K562 (cell line): Measurements from ENCODE around the gene HGS. TPM values are rescaled to one million over a fixed set of nuclear protein-coding genes. Genes with fewer than 3 reads are reported as not detected.

Experiments used
- BRD9 ChIP-seq: fragments of 450-650 bp; IDR thresholded peaks from 2 replicates; pipeline ENCODE4 v1.6.1; 2018; ENCODE audit warnings: low read depth; ENCODE audit not compliant: partially characterized antibody
- CSDE1 ChIP-seq, 2 experiments: fragments of 450-650 bp; IDR thresholded peaks; 2 replicates each; pipeline ENCODE4 v1.6.1; 2016; ENCODE audit warnings: mild to moderate bottlenecking in 1 of 2
- HNRNPK ChIP-seq: fragments of 200-400 bp; formaldehyde crosslinking; IDR thresholded peaks from one replicate; pipeline ENCODE4 v1.6.1; 2018; ENCODE audit warnings: mild to moderate bottlenecking, low read depth, low read length; ENCODE audit not compliant: poor library complexity, severe bottlenecking
- MAFK ChIP-seq: IDR thresholded peaks from 2 replicates; pipeline ENCODE4 v1.6.1; 2011; ENCODE audit warnings: low read length, improper control_type of control experiment
- MECOM ChIP-seq: fragments of 250-450 bp; sonication (Bioruptor Pico); IDR thresholded peaks from 2 replicates; pipeline ENCODE4 v1.8.0; 2022; ENCODE audit warnings: inconsistent platforms
- MEF2D ChIP-seq: conservative IDR thresholded peaks from 2 replicates; pipeline ENCODE4 v1.6.1; 2016; ENCODE audit warnings: low read depth, missing genetic modification characterization, missing compliant biosample characterization
- NR2F6 ChIP-seq: fragments of 450-650 bp; formaldehyde crosslinking; IDR thresholded peaks from 2 replicates; pipeline ENCODE4 v1.4.0; 2020; ENCODE audit warnings: mild to moderate bottlenecking
- POLR3A ChIP-seq: IDR thresholded peaks from 2 replicates; pipeline ENCODE4 v1.6.1; 2011; ENCODE audit warnings: borderline replicate concordance, mild to moderate bottlenecking, moderate library complexity; ENCODE audit not compliant: insufficient read length, insufficient read depth; ENCODE audit errors: extremely low read depth
- PRMT5 ChIP-seq: sonication (generic); formaldehyde crosslinking; IDR thresholded peaks from 2 replicates; pipeline ENCODE4 v1.5.0; 2020; ENCODE audit warnings: missing genetic modification reagents
- TOE1 ChIP-seq, 2 experiments: fragments of 450-650 bp in 1 of 2; sonication (generic) in 1 of 2; formaldehyde crosslinking in 1 of 2; IDR thresholded peaks; 2 replicates each; pipeline versions ENCODE4 v1.7.1 to v1.8.0; 2016 to 2022; ENCODE audit warnings: borderline replicate concordance in 2 of 2, mild to moderate bottlenecking in 2 of 2, antibody characterized with exemption in 1 of 2, inconsistent platforms in 1 of 2, low read depth in 1 of 2, missing genetic modification reagents in 1 of 2, moderate library complexity in 1 of 2
- ZNF197 ChIP-seq: fragments of 200-800 bp; sonication (Bioruptor generic); IDR thresholded peaks from 2 replicates; pipeline ENCODE4 v1.6.1; 2016; ENCODE audit warnings: low read depth, missing genetic modification characterization, missing compliant biosample characterization
- ZNF311 ChIP-seq: fragments of 250-450 bp; sonication (Bioruptor Pico); IDR thresholded peaks from 2 replicates; pipeline ENCODE4 v1.4.0; 2020; ENCODE audit warnings: mild to moderate bottlenecking, moderate library complexity
- ZNF584 ChIP-seq: fragments of 200-800 bp; sonication (Bioruptor generic); IDR thresholded peaks from 2 replicates; pipeline ENCODE4 v1.6.1; 2016; ENCODE audit warnings: low read depth, mild to moderate bottlenecking, missing genetic modification characterization, missing compliant biosample characterization
- ZNF586 ChIP-seq: fragments of 450-650 bp; formaldehyde crosslinking; conservative IDR thresholded peaks from 2 replicates; pipeline ENCODE4 v1.4.0; 2020; ENCODE audit warnings: mild to moderate bottlenecking, moderate library complexity
- polyA plus RNA-seq, 8 experiments: library from polyadenylated mRNA; depleted of rRNA in 4 of 8; stranded (reverse) in 5 of 8; unstranded in 3 of 8; fragments of >200 nt; fragmentation: Nextera tagmentation in 2 of 8; fragmentation: Illumina TruSeq in 1 of 8; extraction: Ambion mirVana in 2 of 8; extraction: Trizol in 1 of 8; gene quantifications; 2 replicates each; pipeline versions ENCODE4 v1.2.1 to v1.2.3, GENCODE V29; 2011 to 2014; ENCODE audit warnings: inconsistent platforms in 1 of 8, missing spikeins in 1 of 8
- total RNA-seq, 7 experiments: library from RNA; depleted of rRNA in 6 of 7; stranded (reverse); fragments of >200 nt in 6 of 7; fragmentation: Illumina TruSeq in 2 of 7; extraction: Trizol in 2 of 7; gene quantifications; 2 replicates each; pipeline versions ENCODE4 v1.2.1 to v1.2.3, GENCODE V29; 2011 to 2021; ENCODE audit warnings: low replicate concordance in 1 of 7
- TF ChIP-seq, protein P1 (sequence below): fragments of 450-650 bp; IDR thresholded peaks from 2 replicates; pipeline ENCODE4 v1.6.1; 2016; ENCODE audit warnings: low read depth, mild to moderate bottlenecking, moderate library complexity
- TF ChIP-seq, protein P2 (sequence below), 2 experiments: IDR thresholded peaks; 2 replicates each; pipeline ENCODE4 v1.6.1; 2011; ENCODE audit warnings: borderline replicate concordance in 1 of 2, control low read depth in 1 of 2, low read depth in 1 of 2, low read length in 1 of 2, mild to moderate bottlenecking in 1 of 2, mixed read lengths in 1 of 2, moderate library complexity in 1 of 2; ENCODE audit not compliant: insufficient read depth in 1 of 2, insufficient read length in 1 of 2, poor library complexity in 1 of 2, severe bottlenecking in 1 of 2; ENCODE audit errors: extremely low read depth in 1 of 2
- TF ChIP-seq, protein P3 (sequence below): fragments of 250-450 bp; sonication (Bioruptor Pico); IDR thresholded peaks from 2 replicates; pipeline ENCODE4 v1.9.0; 2021; ENCODE audit warnings: mild to moderate bottlenecking
- TF ChIP-seq, protein P4 (sequence below): sonication (generic); formaldehyde crosslinking; IDR thresholded peaks from 2 replicates; pipeline ENCODE4 v1.8.0; 2022; ENCODE audit warnings: mild to moderate bottlenecking, low read depth, missing genetic modification reagents
- TF ChIP-seq, protein P5 (sequence below), 2 experiments: fragments of 450-650 bp; conservative IDR thresholded peaks; 2 replicates each; pipeline ENCODE4 v1.6.1; 2017; ENCODE audit warnings: mild to moderate bottlenecking in 2 of 2, moderate library complexity in 2 of 2

Gene HGS
- total and polyA plus RNA-seq, 9 of the 15 experiments (the other 6 are each of a cell fraction or from before 2014, with no cell fraction given): 3.9 to 176 (median 77.1) TPM

DNA sequence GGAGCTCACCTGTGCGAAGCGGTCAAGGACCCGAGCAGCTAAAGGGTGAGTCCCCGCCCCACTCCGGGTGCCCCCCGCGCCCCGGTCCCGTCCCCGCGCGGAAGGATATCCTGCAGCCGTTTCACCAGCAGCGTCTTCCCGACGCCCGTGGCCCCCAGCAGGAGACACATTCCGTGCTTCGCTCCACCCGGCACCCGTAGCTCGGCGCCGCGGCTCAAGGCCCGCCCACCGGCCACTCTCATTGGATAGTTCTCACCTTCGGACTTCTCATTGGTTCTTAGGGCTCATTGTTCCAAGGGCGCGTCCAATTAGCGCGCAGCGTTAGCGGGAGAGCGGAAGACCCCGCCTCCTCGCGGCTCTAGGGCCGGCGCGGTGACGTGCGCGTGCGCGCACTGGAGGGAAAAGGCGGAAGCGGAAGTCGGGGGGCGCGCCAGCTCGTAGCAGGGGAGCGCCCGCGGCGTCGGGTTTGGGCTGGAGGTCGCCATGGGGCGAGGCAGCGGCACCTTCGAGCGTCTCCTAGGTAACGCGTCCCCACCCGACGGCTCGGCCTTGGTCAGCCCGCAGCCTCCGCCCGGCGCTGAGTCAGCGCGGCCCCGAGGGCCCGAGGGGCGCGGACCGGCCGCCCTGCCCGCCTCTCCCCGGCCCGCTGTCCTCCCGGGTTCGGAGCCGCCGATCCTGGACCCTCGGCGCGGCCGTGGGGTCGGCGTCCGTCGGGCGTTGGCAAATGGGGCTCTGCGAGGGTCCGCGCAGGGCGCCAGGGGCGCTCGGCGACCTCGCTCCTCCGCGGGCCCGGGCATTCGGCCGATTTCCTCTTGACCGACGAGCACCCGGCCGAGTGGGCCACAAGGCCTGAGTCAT is at the start of gene HGS, which contains the start of gene ARL16 (continued):
- TF ChIP-seq, protein P1, sequence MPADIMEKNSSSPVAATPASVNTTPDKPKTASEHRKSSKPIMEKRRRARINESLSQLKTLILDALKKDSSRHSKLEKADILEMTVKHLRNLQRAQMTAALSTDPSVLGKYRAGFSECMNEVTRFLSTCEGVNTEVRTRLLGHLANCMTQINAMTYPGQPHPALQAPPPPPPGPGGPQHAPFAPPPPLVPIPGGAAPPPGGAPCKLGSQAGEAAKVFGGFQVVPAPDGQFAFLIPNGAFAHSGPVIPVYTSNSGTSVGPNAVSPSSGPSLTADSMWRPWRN: no peak
- no peak for TF ChIP-seq NR2F6 (CRISPR knock-in tag)
- TF ChIP-seq, protein P2, sequence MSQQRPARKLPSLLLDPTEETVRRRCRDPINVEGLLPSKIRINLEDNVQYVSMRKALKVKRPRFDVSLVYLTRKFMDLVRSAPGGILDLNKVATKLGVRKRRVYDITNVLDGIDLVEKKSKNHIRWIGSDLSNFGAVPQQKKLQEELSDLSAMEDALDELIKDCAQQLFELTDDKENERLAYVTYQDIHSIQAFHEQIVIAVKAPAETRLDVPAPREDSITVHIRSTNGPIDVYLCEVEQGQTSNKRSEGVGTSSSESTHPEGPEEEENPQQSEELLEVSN (IDR thresholded peaks at IDR 0.05; ENCODE audit: borderline replicate concordance in 1 of 2, extremely low read depth in 1 of 2, insufficient read depth in 1 of 2, insufficient read length in 1 of 2, low read depth in 1 of 2, low read length in 1 of 2, poor library complexity in 1 of 2, severe bottlenecking in 1 of 2): peak in 1 of 2 experiments; percentile 63
- no peak for TF ChIP-seq MECOM
- no peak for TF ChIP-seq ZNF584
- TF ChIP-seq TOE1 (IDR thresholded peaks at IDR 0.05; ENCODE audit: borderline replicate concordance): peak; percentile 68; the same call in 1 of the 2 replicates
- no peak for TF ChIP-seq TOE1 (CRISPR knock-in tag; IDR thresholded peaks at IDR 0.05; ENCODE audit: borderline replicate concordance, low read depth)
- TF ChIP-seq, protein P3, sequence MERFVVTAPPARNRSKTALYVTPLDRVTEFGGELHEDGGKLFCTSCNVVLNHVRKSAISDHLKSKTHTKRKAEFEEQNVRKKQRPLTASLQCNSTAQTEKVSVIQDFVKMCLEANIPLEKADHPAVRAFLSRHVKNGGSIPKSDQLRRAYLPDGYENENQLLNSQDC (CRISPR knock-in tag): no peak
- TF ChIP-seq HNRNPK: no peak
- TF ChIP-seq ZNF586: no peak
- TF ChIP-seq BRD9: no peak
- TF ChIP-seq PRMT5: no peak
- TF ChIP-seq, protein P4, sequence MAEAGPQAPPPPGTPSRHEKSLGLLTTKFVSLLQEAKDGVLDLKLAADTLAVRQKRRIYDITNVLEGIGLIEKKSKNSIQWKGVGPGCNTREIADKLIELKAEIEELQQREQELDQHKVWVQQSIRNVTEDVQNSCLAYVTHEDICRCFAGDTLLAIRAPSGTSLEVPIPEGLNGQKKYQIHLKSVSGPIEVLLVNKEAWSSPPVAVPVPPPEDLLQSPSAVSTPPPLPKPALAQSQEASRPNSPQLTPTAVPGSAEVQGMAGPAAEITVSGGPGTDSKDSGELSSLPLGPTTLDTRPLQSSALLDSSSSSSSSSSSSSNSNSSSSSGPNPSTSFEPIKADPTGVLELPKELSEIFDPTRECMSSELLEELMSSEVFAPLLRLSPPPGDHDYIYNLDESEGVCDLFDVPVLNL (CRISPR knock-in tag): no peak
- no peak for TF ChIP-seq ZNF311
- TF ChIP-seq MEF2D (tag): no peak
- no peak for TF ChIP-seq ZNF197 (CRISPR knock-in tag)
- TF ChIP-seq, protein P5, sequence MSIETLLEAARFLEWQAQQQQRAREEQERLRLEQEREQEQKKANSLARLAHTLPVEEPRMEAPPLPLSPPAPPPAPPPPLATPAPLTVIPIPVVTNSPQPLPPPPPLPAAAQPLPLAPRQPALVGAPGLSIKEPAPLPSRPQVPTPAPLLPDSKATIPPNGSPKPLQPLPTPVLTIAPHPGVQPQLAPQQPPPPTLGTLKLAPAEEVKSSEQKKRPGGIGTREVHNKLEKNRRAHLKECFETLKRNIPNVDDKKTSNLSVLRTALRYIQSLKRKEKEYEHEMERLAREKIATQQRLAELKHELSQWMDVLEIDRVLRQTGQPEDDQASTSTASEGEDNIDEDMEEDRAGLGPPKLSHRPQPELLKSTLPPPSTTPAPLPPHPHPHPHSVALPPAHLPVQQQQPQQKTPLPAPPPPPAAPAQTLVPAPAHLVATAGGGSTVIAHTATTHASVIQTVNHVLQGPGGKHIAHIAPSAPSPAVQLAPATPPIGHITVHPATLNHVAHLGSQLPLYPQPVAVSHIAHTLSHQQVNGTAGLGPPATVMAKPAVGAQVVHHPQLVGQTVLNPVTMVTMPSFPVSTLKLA (conservative IDR thresholded peaks at IDR 0.05): peak; percentile 82 to 93
- no peak for TF ChIP-seq POLR3A
- TF ChIP-seq MAFK: no peak
- no peak for TF ChIP-seq CSDE1 (IDR thresholded peaks at IDR 0.05)
